NB4 (cell line): Measurements from ENCODE around the gene CD74.

Experiments used
- CTCF ChIP-seq: IDR thresholded peaks from one replicate; pipeline ENCODE4 v1.5.1; 2012; ENCODE audit warnings: low read depth, low read length
- MAX ChIP-seq: IDR thresholded peaks from 2 replicates; pipeline ENCODE4 v1.6.1; 2011; ENCODE audit warnings: low read depth, low read length
- POLR2A ChIP-seq: IDR thresholded peaks from 2 replicates; pipeline ENCODE4 v1.6.1; 2011; ENCODE audit warnings: mild to moderate bottlenecking; ENCODE audit not compliant: insufficient read length; ENCODE audit errors: extremely low read depth

GRCh38 chr5:150393096-150393645, 19.5 kb downstream of the CD74 start:
- TF ChIP-seq POLR2A (no peak), CTCF (no peak), MAX (no peak)
